Activated CD4-positive, alpha-beta T cell treated with anti-CD3 and anti-CD28 coated beads, Interleukin-2, Interleukin-4, amounts not matched to agents 100 ng/mL and 50 ng/mL, durations not matched to agents 16 hours and 8 hours (primary cell): Measurements from ENCODE around the gene FAM111B.
"Not testable (repeated sequence)": the region's sequence is repeated elsewhere in the genome, so short reads cannot be mapped to it uniquely, and the experiment has no call there.

Source experiments
- DNase-seq: peaks from one replicate; pipeline ENCODE4 v3.0.0-alpha.2; 2020; ENCODE audit warnings: low spot score

The FAM111B gene, protein sequence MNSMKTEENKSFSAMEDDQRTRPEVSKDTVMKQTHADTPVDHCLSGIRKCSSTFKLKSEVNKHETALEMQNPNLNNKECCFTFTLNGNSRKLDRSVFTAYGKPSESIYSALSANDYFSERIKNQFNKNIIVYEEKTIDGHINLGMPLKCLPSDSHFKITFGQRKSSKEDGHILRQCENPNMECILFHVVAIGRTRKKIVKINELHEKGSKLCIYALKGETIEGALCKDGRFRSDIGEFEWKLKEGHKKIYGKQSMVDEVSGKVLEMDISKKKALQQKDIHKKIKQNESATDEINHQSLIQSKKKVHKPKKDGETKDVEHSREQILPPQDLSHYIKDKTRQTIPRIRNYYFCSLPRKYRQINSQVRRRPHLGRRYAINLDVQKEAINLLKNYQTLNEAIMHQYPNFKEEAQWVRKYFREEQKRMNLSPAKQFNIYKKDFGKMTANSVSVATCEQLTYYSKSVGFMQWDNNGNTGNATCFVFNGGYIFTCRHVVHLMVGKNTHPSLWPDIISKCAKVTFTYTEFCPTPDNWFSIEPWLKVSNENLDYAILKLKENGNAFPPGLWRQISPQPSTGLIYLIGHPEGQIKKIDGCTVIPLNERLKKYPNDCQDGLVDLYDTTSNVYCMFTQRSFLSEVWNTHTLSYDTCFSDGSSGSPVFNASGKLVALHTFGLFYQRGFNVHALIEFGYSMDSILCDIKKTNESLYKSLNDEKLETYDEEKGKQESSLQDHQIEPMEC

GRCh38 chr11:59106363-59107336, at the start of gene FAM111B:
Gene FAM111B (plus strand): TSS chr11:59107237. CDS start chr11:59109626, 2,389 bp downstream.
- DNase-seq, result peak; percentile 92

- DNase-seq, result peak; percentile 87
Observed at GRCh38 chr11:59058120-59059033, 48.7 kb upstream of the FAM111B start.

- not testable (repeated sequence) for DNase-seq
Observed at GRCh38 chr11:59060096-59060495, 46.9 kb upstream of the FAM111B start.

- DNase-seq, result no peak
Observed at GRCh38 chr11:59062602-59063529, 44.2 kb upstream of the FAM111B start.

GRCh38 chr11:59063996-59064727, 42.9 kb upstream of the FAM111B start:
- not testable (repeated sequence) for DNase-seq

GRCh38 chr11:59069087-59069486, 38.0 kb upstream of the FAM111B start:
- no peak for DNase-seq

DNA sequence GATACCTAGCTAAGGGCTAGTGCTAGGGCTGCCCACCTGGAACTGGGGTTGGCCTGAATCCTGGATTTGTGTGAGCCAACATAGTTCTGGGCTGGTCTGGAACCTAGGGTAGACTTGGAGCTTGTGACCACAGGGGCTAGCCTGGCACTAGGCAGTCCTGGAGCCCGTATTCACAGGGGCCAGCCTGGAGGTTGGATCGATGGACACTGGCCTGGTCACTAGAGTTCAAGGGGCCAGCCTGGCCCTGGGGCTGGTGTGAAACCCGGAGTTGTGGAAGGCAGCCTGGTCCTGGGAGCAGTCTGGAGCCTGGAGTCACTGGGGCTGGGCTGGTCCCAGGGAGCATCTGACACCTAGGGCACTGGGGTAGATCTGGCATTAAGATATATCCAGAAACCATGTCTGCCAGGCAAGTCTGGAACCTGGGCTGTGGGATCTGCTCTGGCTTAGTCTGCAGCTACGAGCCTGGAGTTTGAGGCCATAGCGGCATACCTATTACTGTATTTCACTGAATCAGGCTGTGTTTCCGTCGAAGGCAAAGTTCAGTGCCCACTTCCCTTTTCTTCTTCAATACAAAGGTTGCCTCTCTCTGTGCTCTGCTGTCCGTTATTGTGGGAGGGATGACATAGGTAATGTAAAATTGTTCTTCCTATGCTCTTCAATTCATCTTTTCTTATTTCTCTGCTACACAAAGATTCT, 30.0 kb upstream of the FAM111B start:
- no peak for DNase-seq

GRCh38 chr11:59078435-59078834, 28.6 kb upstream of the FAM111B start:
- DNase-seq, result no peak

DNA sequence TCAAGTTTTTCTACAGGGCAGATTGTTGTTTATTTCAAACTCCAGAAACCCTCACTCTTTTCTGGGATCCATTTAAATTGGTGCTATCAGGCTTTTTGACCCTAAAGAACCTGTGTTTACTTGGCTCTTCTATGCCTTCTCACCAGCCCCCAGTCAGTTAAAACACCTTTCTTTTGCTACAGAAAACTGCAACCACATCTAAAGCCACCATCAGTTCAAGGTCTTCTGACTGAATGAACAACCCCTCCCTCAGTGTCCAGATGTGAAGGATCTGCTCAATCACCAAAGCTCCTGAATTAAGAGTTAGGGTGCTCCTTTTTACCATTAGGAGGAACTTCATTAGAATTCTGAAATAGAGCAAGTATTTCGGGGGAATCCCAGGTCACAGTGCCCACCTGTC, 28.0 kb upstream of the FAM111B start:
- no peak for DNase-seq

DNA sequence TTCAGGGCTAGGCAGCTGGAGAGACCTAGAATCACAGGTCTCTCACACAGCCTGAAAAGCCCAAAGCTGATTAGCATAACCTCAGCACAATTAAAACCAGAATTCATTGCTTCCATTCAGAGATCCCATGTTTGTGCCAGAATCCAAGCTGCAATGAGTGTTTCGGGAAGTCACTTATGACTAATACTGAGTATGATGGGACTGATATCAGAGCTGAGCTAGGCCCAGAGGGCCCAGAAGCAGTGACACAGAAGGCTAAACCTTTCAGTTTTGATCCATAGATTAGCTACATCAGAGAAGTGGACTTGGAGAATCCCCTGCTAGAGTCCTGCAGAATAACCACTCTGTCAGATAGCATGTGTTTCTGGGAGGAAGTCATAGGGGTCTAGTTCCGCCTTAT, 26.6 kb upstream of the FAM111B start:
- not testable (repeated sequence) for DNase-seq

DNA sequence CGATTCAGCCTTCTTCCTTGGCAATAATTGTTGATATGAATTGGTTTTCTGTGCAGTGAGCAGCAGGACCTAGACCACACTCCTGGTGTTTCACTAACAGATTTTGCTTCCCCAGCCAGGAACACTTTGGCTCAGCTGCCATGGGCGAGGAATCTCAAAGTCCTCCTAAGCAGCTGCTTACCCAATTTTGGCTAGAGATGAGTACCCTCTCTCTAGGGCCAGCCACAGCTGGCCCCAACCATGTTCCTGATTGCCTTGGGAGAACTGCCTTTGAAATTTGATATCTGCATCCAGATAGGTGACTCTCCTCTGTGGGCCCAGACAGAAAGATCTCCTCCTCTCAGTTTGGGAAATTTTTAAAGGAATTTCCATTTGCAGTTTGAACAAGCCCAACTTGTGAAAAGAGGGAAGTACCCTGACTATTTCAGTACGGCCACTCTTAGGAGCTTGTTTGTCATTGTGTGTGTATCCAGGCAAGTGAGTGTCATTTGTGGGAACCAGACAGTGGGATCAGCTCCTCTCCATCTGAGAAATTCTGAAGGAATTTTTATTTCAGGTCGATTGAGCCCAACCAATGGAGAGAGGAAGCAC, 25.5 kb upstream of the FAM111B start:
- DNase-seq, result not testable (repeated sequence)

DNA sequence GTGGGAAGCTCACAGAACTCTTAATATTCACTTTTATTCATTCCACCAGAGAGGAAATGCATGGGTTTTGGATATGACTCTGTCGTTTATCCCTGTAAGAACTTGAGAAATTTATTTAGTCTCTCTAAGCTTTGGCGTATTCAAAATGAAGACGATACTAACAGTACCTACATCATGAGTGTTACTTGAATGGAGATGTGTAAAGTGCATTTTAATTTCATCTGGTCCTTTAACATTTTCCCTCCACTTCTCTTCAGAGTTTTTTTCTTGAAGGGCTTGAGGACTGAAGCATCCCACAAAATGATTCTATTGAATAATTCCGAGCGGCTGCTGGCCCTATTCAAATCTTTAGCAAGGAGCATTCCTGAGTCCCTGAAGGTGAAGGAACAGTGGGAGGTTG, 21.0 kb upstream of the FAM111B start, which contains the start of gene GLYATL1B:
TSS of gene GLYATL1B (plus strand) at position 301 of the 400 bp plus-strand sequence. CDS start at position 301, 0 bp downstream.
- DNase-seq, result not testable (repeated sequence)

DNA sequence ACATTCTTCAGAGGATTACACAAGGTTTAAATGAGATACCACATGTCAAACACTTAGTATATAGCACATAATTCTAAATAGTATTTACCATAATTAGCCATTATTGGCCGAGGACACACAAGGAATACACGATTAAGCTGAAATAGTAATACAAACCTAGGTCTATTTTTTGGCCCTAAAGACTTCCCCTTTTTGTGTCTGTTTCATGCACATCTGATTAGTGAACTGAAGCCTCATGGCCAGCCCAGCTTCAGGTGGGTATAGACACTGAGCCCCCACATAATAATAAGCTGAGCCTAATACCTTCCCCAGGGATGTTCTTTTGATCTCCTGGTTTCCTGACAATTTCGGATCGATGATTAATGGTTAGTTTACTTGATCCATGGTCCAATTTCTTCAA, 18.9 kb upstream of the FAM111B start:
- no peak for DNase-seq

DNA sequence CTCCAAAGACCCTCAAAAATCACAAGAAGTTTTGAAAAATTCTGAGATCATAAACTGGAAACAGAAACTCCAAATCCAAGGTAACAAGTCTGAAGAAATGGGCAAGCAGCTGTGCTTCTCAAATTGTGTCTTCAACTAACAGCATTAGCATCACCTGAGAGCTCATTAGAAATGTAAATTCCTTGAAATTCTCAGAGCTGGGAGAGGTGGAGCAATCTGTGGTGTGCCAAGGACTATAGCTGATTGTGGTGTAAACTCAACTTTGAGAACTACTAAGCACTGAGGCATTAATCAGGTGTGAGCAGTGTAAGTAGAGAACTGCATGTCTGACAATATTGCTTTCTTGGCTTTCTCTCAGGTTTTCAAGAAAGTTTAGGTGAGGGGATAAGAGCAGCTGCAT, 13.5 kb upstream of the FAM111B start:
- not testable (repeated sequence) for DNase-seq

- DNase-seq, result not testable (repeated sequence)
Observed at GRCh38 chr11:59095225-59095624, 11.8 kb upstream of the FAM111B start.

GRCh38 chr11:59095972-59096575, 11.0 kb upstream of the FAM111B start:
- DNase-seq, result not testable (repeated sequence)

DNA sequence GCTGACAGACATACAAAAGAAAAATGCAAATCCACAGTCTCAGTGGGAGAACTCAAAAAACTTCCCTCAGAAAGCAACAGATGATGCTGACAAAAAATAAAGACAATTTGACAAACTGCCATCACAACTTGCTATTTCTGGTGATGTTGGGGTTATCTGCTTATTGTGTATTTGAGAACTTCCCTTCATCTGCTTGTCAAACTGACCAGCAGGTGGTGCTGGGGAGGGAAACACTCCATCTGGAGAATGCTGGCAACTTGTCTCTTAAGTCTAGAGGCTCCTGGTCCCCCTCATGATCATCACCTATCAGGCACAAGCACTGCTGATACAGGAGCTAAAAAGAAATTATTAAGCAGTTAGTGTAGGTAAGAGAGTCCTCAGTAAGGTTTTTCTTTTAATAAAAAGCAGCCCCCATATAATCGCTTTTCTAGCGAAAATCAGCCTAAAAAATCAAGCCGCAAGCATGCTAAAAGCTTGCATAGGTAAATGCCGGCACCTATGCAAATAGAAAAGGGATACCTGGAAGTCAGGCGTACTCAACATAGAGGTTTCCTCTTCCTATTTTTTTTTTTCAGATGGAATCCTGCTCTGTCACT, 9.8 kb upstream of the FAM111B start:
- peak; percentile 49 for DNase-seq
